OCI-LY1 (cell line): ENCODE results near the gene ATP1A3.

Experiments used
- EZH2 ChIP-seq: fragments of 200-600 bp; sonication (generic), shearing (Covaris generic); IDR thresholded peaks from 2 replicates; pipeline ENCODE4 v1.8.0; 2017; ENCODE audit warnings: borderline replicate concordance, mixed run types, mild to moderate bottlenecking, antibody characterized with exemption, low read length, moderate library complexity, mixed read lengths
- TF ChIP-seq, protein P1 (sequence below): fragments of 200-600 bp; sonication (generic), shearing (Covaris generic); IDR thresholded peaks from 2 replicates; pipeline ENCODE4 v1.5.1; 2017; ENCODE audit warnings: mild to moderate bottlenecking, antibody characterized with exemption, low read length, moderate library complexity, mixed read lengths

DNA sequence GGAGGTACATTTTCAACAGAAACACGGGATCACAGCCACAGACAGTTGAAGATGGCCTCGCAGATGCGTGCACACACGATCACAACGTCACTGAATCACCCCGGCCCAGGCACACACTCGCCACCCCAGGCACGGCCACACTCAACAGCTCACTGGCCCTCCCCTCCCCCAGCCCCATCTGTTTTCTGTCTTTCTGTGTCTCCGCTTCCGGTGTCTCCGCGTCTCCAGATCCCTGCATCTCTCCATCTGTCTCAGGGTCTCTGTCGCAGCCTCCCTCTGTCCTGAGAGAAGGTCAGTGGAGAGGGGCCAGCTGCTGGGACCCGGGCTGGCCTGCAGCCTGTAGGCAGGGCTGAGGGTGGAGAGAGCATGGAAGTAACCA lies 3.8 kb upstream of the ATP1A3 start:
- TF ChIP-seq, protein P1, sequence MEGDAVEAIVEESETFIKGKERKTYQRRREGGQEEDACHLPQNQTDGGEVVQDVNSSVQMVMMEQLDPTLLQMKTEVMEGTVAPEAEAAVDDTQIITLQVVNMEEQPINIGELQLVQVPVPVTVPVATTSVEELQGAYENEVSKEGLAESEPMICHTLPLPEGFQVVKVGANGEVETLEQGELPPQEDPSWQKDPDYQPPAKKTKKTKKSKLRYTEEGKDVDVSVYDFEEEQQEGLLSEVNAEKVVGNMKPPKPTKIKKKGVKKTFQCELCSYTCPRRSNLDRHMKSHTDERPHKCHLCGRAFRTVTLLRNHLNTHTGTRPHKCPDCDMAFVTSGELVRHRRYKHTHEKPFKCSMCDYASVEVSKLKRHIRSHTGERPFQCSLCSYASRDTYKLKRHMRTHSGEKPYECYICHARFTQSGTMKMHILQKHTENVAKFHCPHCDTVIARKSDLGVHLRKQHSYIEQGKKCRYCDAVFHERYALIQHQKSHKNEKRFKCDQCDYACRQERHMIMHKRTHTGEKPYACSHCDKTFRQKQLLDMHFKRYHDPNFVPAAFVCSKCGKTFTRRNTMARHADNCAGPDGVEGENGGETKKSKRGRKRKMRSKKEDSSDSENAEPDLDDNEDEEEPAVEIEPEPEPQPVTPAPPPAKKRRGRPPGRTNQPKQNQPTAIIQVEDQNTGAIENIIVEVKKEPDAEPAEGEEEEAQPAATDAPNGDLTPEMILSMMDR: no peak
- no peak for TF ChIP-seq EZH2
